Central memory CD4-positive, alpha-beta T cell (primary cell): ENCODE results near the gene RTL3.

ENCODE experiments used
- DNase-seq: peaks from one replicate; pipeline ENCODE4 v3.0.0; 2022

RTL3 gene

GRCh38 chrX:78618987-78619386 lies 40.1 kb downstream of the RTL3 start:
- no peak for DNase-seq

- DNase-seq, result no peak
Observed at GRCh38 chrX:78614264-78614663, 44.9 kb downstream of the RTL3 start.
